Endothelial cell of umbilical vein (primary cell): ENCODE data around the gene VEGFA. TPM values are rescaled to one million over a fixed set of nuclear protein-coding genes. Genes with fewer than 3 reads are reported as not detected.

Experiments
- BruUV-seq: library from RNA; stranded (reverse); fragments of 400-500 nt; replicated peaks from 2 replicates; lab custom pipeline; 2021; lab: Mats Ljungman, UMichigan
- CTCF ChIA-PET: fragments of 300-600, 350-600 bp; sonication (Branson Sonifier 250); formaldehyde crosslinking; loops from one replicate; lab custom pipeline; 2021; ENCODE audit warnings: antibody characterized with exemption, inconsistent platforms; lab: Charles Lee
- POLR2A ChIA-PET: fragments of 300-600, 350-600 bp; sonication (Branson Sonifier 250); formaldehyde crosslinking; loops from one replicate; lab custom pipeline; 2021; ENCODE audit warnings: antibody characterized with exemption, inconsistent platforms; lab: Charles Lee
- DNase-seq: peaks from one replicate; pipeline ENCODE4 v3.0.0-alpha.2; 2011; ENCODE audit warnings: low read depth, low spot score
- FAIRE-seq: peaks from 2 replicates; lab custom pipeline; 2011; peaks lifted over from hg19 to GRCh38; lab: Jason Lieb, UNC
- H2AFZ ChIP-seq: 2 replicates; pipeline ENCODE4 v1.6.0; 2012; ENCODE audit warnings: low read depth, low read length, control low read depth, inconsistent platforms
- H3K27ac ChIP-seq: 2 replicates; pipeline ENCODE4 v1.5.1; 2011; ENCODE audit warnings: low read depth, mild to moderate bottlenecking, control low read depth, low read length, moderate library complexity; ENCODE audit not compliant: insufficient read depth
- H3K27me3 ChIP-seq, 2 experiments: 2 replicates each; pipeline versions ENCODE4 v1.6.0 to v1.6.1; 2011; ENCODE audit warnings: low read length in 2 of 2, mixed read lengths in 1 of 2; ENCODE audit not compliant: control insufficient read depth in 2 of 2, insufficient read depth in 2 of 2
- H3K36me3 ChIP-seq, 2 experiments: 2 replicates in 1 of 2; 3 replicates in 1 of 2; pipeline ENCODE4 v1.5.1; 2011; ENCODE audit warnings: low read length in 2 of 2, mild to moderate bottlenecking in 1 of 2, moderate library complexity in 1 of 2; ENCODE audit not compliant: control insufficient read depth in 2 of 2, insufficient read depth in 2 of 2; ENCODE audit errors: extremely low read depth in 1 of 2
- H3K4me1 ChIP-seq: 3 replicates; pipeline ENCODE4 v1.5.1; 2011; ENCODE audit warnings: mild to moderate bottlenecking, low read length; ENCODE audit not compliant: control insufficient read depth, insufficient read depth; ENCODE audit errors: extremely low read depth
- H3K4me2 ChIP-seq: 2 replicates; pipeline ENCODE4 v1.6.1; 2011; ENCODE audit warnings: low read length, control low read depth, mixed read lengths; ENCODE audit not compliant: insufficient read depth
- H3K4me3 ChIP-seq, 3 experiments: fragments of 200-600 bp in 1 of 3; sonication (generic), shearing (Covaris generic) in 1 of 3; replicated peaks in 1 of 3; 2 replicates each; pipeline ENCODE4 v1.5.1; 2011 to 2016; ENCODE audit warnings: control low read depth in 3 of 3, low read length in 3 of 3, mild to moderate bottlenecking in 2 of 3, inconsistent platforms in 1 of 3, low read depth in 1 of 3, moderate library complexity in 1 of 3; ENCODE audit not compliant: insufficient read depth in 1 of 3
- H3K79me2 ChIP-seq: 2 replicates; pipeline ENCODE4 v1.6.0; 2012; ENCODE audit warnings: low read length, inconsistent platforms; ENCODE audit not compliant: control insufficient read depth, insufficient read depth
- H3K9ac ChIP-seq: replicated peaks from 2 replicates; pipeline ENCODE3; 2011; ENCODE audit warnings: low read length, control low read depth; ENCODE audit not compliant: insufficient read depth; ENCODE audit errors: extremely low read depth
- H3K9me1 ChIP-seq: replicated peaks from 3 replicates; pipeline ENCODE4 v1.6.0; 2011; ENCODE audit warnings: mild to moderate bottlenecking, low read length; ENCODE audit not compliant: control insufficient read depth, insufficient read depth; ENCODE audit errors: extremely low read depth
- H3K9me3 ChIP-seq: replicated peaks from 2 replicates; pipeline ENCODE4 v1.5.1; 2012; ENCODE audit warnings: low read length, inconsistent platforms; ENCODE audit not compliant: control insufficient read depth, insufficient read depth
- H4K20me1 ChIP-seq: replicated peaks from 2 replicates; pipeline ENCODE3; 2011; ENCODE audit warnings: mild to moderate bottlenecking, low read length; ENCODE audit not compliant: control insufficient read depth, insufficient read depth; ENCODE audit errors: extremely low read depth
- EZH2 ChIP-seq: IDR thresholded peaks from 2 replicates; pipeline ENCODE4 v1.6.1; 2012; ENCODE audit warnings: borderline replicate concordance, low read depth, mild to moderate bottlenecking, moderate library complexity, low read length, inconsistent platforms; ENCODE audit not compliant: severe bottlenecking
- FOS ChIP-seq: IDR thresholded peaks from 2 replicates; pipeline ENCODE4 v1.6.1; 2011; ENCODE audit warnings: mild to moderate bottlenecking, low read length, moderate library complexity, borderline replicate concordance; ENCODE audit not compliant: insufficient read depth
- GATA2 ChIP-seq: IDR thresholded peaks from 2 replicates; pipeline ENCODE4 v1.7.0; 2011; ENCODE audit warnings: low read depth, mild to moderate bottlenecking, moderate library complexity, mixed read lengths, low read length; ENCODE audit not compliant: insufficient read length, insufficient read depth
- JUN ChIP-seq: IDR thresholded peaks from 2 replicates; pipeline ENCODE4 v1.6.1; 2011; ENCODE audit warnings: borderline replicate concordance, low read depth; ENCODE audit not compliant: insufficient read length, insufficient read depth
- MYC ChIP-seq: IDR thresholded peaks from one replicate; pipeline ENCODE4 v1.6.1; 2011; ENCODE audit warnings: mild to moderate bottlenecking, low read depth, low read length
- POLR2A ChIP-seq: IDR thresholded peaks from 2 replicates; pipeline ENCODE4 v1.6.1; 2012; ENCODE audit warnings: low read depth, mild to moderate bottlenecking, control low read depth, low read length
- POLR2AphosphoS5 ChIP-seq: IDR thresholded peaks from 2 replicates; pipeline ENCODE4 v1.6.1; 2012; ENCODE audit warnings: low read depth, mild to moderate bottlenecking, control low read depth, low read length, moderate library complexity; ENCODE audit not compliant: insufficient read depth
- dilution Hi-C: fragments of 300-500 bp; cut with MboI; formaldehyde crosslinking; loops from one replicate; pipeline ENCODE4 v1.15.0; 2019; ENCODE audit warnings: low sequenced_read_pairs; ENCODE audit not compliant: extremely low pct_ligation_motif_present
- intact Hi-C: fragments of 100-400 bp; cut with micrococcal nuclease; formaldehyde crosslinking; loops from one replicate; pipeline ENCODE4 v1.10.0; 2022
- polyA plus RNA-seq, 4 experiments: library from polyadenylated mRNA; depleted of rRNA in 3 of 4; stranded (reverse) in 3 of 4; unstranded in 1 of 4; fragments of >200 nt; gene quantifications; 2 replicates each; pipeline versions ENCODE4 v1.2.1 to v1.2.3, GENCODE V29; 2011 to 2012; ENCODE audit warnings: missing spikeins in 1 of 4
- total RNA-seq: library from RNA; stranded (reverse); gene quantifications from 2 replicates; pipeline ENCODE4 v1.2.3, GENCODE V29; 2021
- TF ChIP-seq, protein P1 (sequence below): IDR thresholded peaks from 2 replicates; pipeline ENCODE4 v1.6.1; 2011; ENCODE audit not compliant: insufficient read depth, insufficient read length
- TF ChIP-seq, protein P2 (sequence below), 2 donors: IDR thresholded peaks; 1 replicate in 1 of 2; 2 replicates in 1 of 2; pipeline ENCODE4 v1.5.1; 2011; ENCODE audit warnings: low read length in 2 of 2, mild to moderate bottlenecking in 2 of 2, moderate library complexity in 2 of 2, control low read depth in 1 of 2, inconsistent platforms in 1 of 2, low read depth in 1 of 2; ENCODE audit not compliant: insufficient read depth in 1 of 2; ENCODE audit errors: extremely low read depth in 1 of 2

The VEGFA gene
- total and polyA plus RNA-seq, 2 donors (not counting 3 experiments of a cell fraction or from before 2014, with no cell fraction given): 18.1 to 19.9 TPM

DNA sequence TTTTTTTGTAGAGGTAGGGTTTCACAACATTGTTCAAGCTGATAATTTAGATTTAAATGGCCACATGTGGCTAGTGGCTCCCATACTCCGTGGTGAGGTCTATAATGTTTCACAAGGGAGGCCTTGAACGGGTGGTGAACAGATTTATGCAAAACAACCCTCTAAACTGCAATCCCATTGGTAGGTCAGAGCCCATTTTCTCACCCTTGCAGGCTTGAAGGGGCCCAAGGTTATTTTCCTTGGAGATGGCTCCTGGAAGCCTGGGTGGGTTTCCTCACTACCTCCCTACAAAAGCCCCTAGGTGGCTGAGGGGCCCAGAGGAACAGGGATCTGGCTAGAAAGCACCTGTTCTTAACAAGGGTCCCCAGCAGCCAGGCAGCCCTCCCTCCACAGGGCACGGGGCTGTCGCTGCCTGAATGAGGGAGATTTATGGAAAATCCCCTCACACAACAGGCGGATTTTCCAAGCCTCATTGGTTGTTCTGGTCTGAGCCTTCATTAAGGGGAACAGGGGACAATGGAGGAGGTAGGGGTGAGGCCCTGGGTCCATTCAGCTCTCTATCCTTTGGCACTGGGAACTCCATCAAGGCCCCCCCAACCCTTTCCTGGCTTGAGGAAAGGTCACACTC lies 64.6 kb downstream of the VEGFA start:
- H3K9ac ChIP-seq: no peak overlapping the region
- no peak overlapping the region for H3K27ac ChIP-seq
- H4K20me1 ChIP-seq: no peaks in the 10 kb centered on the region
- no peaks in the 10 kb centered on the region for H3K9me1 ChIP-seq
- BruUV-seq: no TSS peak
- no peaks in the 10 kb centered on the region for H3K4me1 ChIP-seq
- peaks cover 0 to 7% of the 10 kb centered on the region in 2 experiments for H3K27me3 ChIP-seq
- dilution Hi-C loops (no loop called here), intact Hi-C loops (loop anchor here (5.0 kb wide), 1 partner anchor 167 kb away; no protein-coding TSS in a partner anchor)
- DNase-seq (no peak), FAIRE-seq (no peak)
- no peaks in the 10 kb centered on the region for H3K79me2 ChIP-seq
- no peak overlapping the region for H3K4me2 ChIP-seq
- H3K36me3 ChIP-seq: no peaks in the 10 kb centered on the region
- no peak overlapping the region for H3K4me3 ChIP-seq
- ChIA-PET CTCF (no interaction called here), POLR2A (no interaction called here)
- no peaks in the 10 kb centered on the region for H3K9me3 ChIP-seq
- TF ChIP-seq MYC (no peak), EZH2 (no peak), FOS (no peak), POLR2A (no peak), GATA2 (no peak), POLR2AphosphoS5 (no peak), JUN (no peak)
- TF ChIP-seq, protein P1, sequence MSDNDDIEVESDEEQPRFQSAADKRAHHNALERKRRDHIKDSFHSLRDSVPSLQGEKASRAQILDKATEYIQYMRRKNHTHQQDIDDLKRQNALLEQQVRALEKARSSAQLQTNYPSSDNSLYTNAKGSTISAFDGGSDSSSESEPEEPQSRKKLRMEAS: no peak
- TF ChIP-seq, protein P2, sequence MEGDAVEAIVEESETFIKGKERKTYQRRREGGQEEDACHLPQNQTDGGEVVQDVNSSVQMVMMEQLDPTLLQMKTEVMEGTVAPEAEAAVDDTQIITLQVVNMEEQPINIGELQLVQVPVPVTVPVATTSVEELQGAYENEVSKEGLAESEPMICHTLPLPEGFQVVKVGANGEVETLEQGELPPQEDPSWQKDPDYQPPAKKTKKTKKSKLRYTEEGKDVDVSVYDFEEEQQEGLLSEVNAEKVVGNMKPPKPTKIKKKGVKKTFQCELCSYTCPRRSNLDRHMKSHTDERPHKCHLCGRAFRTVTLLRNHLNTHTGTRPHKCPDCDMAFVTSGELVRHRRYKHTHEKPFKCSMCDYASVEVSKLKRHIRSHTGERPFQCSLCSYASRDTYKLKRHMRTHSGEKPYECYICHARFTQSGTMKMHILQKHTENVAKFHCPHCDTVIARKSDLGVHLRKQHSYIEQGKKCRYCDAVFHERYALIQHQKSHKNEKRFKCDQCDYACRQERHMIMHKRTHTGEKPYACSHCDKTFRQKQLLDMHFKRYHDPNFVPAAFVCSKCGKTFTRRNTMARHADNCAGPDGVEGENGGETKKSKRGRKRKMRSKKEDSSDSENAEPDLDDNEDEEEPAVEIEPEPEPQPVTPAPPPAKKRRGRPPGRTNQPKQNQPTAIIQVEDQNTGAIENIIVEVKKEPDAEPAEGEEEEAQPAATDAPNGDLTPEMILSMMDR (IDR thresholded peaks at IDR 0.05; ENCODE audit: extremely low read depth in 1 of 2, insufficient read depth in 1 of 2, low read depth in 1 of 2, low read length in 2 of 2): no peak
- no peak overlapping the region for H2AFZ ChIP-seq
